K562 (cell line): ENCODE data around the gene ABCG2.

Source experiments
- BRCA1 ChIP-seq, 2 experiments: fragments of 450-650 bp in 1 of 2; sonication (generic) in 1 of 2; formaldehyde crosslinking in 1 of 2; IDR thresholded peaks; 2 replicates each; pipeline versions ENCODE4 v1.5.0 to v1.6.1; 2017 to 2020; ENCODE audit warnings: mild to moderate bottlenecking in 1 of 2, missing genetic modification reagents in 1 of 2
- NFATC3 ChIP-seq: fragments of 450-650 bp; IDR thresholded peaks from 2 replicates; pipeline ENCODE4 v1.6.1; 2017; ENCODE audit warnings: mild to moderate bottlenecking
- SPI1 ChIP-seq: IDR thresholded peaks from 2 replicates; pipeline ENCODE4 v1.6.1; 2011; ENCODE audit warnings: low read depth, low read length, control low read depth, borderline replicate concordance

DNA sequence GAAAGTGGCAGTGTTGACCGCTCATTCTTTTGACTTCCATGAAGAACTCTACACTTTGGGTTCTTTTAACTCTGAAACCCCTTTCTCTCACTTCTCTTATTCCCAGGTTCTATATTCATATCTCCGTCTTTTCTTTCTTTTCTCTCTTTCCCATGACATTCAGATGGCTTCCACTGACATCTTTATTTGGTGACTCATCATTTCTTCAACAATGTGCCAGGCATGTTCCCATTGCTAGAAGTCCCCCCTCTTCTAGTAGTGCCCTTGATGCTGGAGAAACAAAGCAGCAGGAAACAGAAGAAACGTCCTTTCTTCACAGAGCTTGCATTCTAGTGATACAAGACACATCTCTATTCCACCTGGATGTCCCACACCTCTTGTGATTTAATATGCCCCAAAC lies 117.7 kb downstream of the ABCG2 start:
- TF ChIP-seq BRCA1 (IDR thresholded peaks at IDR 0.05) (no peak), BRCA1 (CRISPR knock-in tag; IDR thresholded peaks at IDR 0.05) (no peak), SPI1 (no peak), NFATC3 (no peak)
